ENCODE results near the gene TFEB.

Gene TFEB

DNA sequence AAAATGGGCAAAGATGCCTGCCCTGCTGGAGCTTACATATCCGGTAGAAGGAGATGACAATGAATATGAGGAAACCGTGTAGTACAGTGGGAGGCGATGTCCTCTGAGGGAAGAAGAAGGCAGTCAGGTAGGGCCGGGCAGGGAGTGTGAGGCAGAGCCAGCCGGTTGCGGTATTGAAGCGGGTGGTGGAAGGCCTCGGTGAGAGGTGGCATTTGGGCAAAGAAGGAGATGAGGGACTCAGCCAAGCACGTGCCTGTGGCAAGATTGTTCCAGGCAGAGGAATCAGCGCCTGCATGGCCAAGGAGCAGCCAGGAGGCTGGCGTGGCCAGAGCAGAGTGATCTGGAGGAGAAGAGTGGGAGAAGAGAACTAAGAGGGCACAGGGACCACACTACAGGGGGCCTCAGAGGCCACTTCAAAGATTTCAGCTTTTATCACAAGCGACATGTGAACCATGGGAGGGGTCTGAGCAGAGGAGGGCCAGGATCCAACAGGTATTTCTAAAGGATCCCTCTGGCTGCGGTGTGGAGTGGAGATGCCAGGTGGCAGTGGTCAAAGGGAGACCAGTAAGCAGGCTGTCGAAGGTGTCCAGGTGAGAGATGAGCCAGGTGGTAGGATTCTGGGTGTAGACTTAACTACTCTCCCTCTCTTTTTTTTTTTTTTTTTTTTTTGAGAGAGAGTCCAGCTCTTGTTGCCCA is 83.3 kb downstream of the TFEB start:
- no peak for DNase-seq (ENCODE audit: low read depth)

DNA sequence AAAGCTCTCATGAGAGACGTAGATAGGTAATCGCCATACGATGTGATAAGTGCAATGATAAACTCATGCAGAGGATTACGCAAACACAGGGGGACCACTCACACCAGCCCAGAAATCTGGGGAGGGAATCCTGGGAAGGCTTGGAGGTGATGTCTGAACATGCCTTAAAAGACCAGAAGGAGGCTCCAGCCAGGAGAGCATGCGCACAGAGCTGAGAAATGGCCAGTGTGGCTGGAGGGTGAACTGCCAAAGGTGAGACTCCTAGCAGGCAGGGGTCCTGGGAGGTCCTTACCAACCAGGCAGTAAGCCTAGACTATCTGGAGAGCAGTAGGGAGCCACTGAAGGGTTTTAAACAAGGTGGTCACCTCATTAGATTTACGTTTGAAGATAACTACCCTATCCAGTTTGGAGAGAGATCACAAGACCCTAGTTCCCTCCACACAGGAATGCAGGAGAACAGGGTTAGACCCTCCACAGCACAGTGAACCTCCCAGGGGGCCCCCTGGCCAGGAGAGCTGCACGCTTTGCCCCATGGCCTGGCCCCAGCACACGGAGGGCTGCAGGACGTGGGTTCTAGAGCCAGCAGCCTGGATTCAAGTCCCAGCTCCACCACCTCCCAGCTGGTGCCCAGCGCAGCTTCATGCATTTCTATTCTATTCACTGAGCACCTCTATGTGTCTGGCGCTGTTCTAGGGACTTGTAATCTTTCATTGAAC is 84.0 kb downstream of the TFEB start:
- DNase-seq (ENCODE audit: low read depth): no peak

DNA sequence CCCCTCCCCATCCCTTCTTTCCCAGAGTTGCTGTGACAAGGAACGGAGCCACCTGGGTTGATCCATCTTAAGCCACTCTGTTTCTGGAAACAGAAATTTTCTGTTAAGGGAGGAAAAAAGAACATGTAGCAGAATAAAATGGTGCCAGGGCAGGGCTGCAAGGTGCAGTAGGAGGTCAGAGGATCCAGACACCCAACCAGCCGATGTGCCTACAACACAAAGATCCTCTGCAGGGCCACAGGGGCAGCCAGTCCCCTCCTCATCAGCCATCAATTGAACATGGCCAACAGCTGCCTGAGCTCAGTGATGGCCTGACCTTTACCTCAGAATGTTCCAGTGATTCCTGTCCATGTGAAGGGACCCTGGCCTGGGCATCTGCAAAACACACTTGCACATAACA is 85.3 kb downstream of the TFEB start:
- DNase-seq (ENCODE audit: low read depth): no peak

DNA sequence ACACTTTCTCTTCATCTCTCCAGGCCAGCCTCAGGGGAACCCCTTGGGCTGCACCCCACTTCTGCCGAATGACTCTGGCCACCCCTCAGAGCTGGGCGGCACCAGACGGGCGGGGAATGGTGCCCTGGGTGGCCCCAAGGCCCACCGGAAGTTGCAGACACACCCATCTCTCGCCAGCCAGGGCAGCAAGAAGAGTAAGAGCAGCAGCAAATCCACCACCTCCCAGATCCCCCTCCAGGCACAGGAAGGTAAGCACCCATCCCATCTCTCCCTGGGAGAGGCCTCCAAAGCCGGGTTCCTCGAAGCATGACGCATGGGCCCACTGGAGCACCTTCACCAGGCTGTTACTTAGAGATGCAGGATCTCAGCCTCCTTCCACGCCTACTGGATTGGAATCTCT is 85.8 kb downstream of the TFEB start:
- no peak for DNase-seq (ENCODE audit: low read depth)

DNA sequence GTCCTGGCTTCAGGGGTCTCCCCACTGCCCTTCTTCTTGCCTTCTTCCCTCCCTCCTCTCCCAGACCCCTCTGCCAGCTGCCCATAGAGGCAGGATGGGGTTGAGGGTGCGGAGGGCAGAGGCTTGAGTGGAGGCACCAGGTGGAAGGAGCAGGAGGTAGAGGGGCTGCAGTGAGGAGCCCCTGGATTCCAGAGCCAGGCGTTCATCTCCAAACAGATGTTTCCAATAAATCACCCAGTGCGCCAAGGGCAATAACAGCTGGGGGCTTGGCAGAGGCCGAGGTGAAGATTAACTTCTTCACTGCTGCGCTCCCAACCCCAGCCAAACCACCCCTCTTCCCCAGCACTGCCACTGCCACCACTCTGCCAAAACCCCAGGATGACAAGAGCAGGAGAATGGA is 86.5 kb downstream of the TFEB start:
- DNase-seq (ENCODE audit: low read depth): no peak

DNA sequence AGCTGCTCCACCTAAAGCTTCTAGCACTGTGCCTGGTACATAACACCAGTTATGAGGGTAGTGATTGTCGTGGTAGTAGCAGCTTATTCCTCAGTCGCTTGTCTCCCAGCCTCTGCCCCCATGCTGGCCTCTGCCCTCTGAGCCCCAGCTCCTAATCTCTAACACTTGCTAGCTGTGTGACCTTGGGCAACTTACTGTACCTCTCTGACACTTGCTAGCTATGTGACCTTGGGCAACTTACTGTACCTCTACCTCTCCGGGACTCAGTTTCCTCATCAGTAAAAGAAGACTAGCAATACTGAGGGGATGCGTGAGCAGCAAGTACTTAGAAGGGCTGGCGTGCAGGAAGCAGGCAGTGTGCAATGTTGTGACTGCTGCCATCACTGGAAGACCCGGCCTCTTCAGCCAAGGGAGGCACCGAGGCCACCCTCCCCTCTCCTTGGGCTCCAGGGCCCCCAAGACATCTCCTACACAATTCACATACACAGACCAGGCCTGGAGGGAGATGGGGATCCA is 87.3 kb downstream of the TFEB start:
- DNase-seq (ENCODE audit: low read depth): no peak

DNA sequence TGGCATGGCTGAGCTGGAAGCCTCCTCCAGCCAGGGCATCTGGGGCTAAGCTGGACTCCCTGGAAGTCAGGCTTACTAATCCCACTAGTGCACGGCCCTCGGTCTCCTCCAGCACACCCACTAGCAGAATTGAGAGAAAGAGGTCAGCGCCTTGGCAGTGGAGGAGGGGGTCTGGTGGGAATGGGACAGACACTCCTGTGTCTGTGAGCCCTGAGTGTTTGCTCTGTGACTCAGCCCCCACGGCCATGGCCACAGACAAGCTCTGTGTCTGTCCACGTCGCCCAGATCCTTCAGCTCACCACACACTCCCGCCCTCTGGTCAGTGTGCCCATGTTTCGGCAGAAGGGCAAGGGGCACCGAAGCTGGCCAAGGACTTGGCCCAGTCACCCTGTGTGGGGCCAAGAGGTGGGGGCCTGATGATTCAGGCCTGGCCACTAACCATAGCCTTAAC is 88.3 kb downstream of the TFEB start:
- no peak for DNase-seq (ENCODE audit: low read depth)

DNA sequence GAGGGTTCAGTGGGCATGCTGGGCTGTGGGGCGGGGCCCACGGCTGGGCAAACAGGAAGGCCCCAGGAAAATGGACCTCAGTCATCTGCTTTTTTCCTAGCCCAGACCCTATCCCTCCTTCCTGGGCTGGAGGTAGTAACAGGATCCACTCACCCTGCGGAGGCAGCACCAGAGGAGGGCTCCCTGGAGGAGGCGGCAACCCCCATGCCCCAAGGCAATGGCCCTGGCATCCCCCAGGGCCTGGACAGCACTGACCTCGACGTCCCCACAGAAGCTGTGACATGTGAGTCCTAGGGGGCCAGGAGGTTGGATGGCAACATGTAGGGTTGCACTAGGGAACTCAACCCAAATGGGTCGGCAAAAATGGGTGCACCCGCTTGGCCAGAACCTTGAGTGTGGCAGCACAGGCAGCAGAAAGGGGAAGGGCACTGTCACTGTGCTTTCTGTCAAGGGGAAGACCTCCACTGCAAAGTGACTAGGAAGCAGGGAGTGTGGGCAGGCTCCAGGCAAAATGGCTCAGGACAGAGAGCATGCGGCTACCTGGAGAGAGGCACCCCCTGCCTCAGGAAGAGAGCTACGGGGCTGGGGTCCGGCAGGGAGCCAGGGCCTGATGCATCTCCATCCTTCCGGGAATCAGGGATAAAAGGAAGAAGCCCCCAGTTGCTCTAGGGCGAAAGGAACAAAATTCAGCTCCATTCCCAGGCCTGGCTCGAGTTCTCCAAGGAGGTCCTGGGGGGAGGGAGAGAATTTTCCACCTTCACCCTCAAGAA is 89.2 kb downstream of the TFEB start:
- DNase-seq (ENCODE audit: low read depth): no peak

DNA sequence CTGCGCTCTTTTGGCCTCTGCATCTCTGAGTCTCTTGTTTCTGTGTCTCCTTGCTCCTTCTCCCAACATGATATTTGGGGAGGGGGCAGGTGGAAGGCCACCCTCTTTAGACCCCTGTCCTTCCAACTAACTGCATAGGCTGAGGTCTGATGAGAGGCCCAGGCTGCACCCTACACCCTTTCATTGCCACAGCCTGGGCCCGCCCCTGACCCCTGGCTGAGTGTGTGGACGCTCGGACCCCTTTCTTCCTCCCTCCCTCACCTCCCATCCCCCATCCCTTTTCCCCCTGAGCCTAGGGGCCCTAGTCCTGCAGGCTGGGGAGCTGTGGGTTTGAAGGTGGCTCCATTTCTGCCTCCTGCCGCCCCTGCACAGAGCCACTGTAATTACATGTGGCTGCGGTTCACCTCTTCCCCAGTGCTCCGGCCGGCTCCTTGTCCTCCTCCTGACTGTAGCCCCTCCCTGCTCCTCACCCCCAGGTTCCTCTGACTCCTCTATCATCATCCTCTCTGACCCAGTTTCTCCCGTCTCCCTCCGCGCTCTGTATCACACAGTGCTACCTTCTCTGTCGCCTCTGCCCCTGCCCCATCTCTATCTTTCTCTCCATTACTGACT is 90.3 kb downstream of the TFEB start:
- no peak for DNase-seq (ENCODE audit: low read depth)

DNA sequence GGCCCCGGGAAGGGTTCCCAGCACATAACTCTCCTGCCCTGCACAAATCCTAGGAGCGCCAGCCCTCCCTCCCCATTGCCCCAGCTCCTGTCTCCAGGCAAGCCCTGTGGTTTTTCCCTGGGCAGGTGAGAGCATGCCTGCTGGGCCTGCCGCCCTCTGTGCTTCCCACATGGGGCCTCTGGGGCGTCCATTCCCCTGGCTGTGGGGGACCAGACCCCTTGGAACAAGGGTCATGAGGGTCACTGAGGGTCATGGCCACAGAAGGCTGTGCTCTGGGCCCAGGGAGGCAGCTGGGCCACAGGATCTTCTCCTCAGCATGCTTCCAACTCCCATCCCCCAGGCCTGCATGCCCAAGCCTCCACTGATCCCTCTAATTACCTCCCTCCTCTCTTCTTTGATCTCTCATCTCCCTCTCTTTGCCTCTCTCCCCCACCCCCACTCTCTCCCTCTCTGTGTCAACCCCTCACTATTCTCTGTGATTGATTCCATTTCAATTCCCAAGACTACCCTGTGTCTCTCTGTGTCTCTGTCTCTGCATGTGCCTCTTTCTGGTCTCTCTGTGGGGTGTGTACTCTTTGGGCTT is 91.0 kb downstream of the TFEB start:
- no peak for DNase-seq (ENCODE audit: low read depth)

DNA sequence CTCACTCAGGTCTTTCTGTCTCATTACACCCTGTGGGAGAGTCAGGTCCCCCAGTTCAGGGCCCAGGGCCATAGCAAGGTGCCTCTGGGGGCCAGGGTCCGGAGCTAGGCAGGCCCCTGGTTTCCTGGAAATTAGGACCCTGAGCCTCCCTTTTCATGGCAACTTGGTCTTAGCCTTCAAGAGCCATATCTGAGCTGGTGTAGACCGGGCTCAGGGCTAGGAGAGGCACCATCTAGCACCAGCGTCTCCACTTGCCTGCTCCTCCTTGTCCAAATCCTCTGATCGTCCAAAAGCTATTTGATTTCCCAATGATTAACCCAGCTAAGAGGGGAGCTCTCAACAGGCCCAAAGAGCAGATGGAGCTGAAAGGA is 91.5 kb downstream of the TFEB start:
- DNase-seq (ENCODE audit: low read depth): no peak

DNA sequence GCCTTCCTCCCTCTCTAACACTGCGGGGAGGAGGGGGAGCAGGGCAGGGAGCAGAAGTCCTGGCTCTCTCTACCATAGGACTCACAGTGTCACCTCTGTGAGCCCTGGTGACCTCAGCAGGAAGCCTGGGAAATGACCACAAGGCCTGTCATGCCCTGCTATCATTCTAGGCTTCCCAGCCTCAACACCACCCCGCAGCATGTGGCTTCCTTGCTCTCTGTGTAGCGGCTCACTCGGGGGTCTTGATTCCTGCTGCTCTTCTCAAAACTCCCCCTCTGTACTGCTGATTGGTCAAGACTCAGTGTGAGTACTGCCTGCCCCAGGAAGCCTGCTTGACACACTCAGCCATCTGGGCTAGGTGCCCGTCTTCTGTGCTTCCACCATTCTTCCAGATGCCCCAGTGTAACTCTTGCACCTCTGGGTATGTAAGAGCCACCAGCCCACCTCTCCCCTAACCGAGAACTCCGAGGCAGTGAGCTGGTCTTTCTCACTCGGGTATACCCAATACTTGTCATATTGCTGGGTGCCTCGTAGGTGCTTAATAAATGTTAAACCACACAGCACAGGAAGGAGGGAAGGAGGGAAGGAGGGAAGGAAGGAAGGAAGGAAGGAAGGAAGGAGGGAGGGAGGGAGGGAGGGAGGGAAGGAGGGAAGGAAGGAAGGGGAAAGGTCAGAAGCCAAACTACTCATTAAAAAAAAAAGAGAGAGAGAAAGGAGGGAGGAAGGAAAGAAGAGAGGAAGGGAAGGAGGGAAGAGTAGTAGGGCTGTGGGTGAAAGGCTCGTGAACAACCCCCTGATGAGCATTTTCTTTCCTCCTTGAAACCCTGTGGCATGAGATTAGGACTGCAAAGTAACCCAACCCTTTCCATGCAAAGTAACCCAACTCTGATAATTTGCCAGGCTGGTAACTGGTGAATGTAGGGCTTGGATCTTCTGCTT is 92.2 kb downstream of the TFEB start:
- no peak for DNase-seq (ENCODE audit: low read depth)

DNA sequence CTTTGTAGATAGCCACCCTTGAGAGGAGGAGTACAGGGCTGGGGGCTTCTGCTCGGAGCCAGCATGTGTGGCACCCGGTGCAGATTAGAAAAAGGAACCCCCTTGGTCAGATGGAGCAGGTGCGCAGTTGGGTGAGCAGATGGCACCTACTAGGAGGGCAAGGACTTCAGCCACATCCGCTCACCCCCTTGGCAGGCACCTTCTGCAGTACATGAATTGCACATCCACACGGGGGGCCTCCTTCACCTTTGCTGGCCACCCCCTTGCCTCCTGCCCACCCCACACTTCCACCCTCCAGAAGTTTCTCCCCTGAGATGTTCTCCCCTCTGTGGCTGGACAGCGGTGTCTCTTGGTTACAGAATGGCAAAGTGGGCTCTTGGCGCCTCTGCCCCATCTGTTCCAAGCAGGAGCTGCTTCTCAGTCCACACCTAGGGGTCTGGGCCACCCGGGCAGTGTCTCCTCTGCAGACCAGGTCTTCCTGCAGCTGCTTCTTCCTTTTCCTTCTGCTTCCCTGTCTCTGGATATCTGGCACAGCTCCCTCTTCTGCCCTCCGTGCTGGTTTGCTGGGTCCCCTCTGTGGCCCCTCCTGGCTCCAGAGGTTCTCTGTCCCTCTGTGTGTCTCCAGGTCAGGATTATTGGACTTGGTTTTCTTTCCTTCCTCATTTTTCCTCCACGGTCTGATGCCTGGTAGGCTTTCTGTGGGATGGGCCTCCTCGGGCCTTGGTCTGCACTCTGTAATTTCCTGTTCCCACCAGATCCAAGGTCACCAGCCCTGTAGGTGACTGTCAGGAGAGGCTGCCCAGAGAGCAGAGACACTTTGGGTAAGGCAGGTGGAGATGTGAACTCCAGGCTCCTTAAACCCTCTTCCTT is 93.1 kb downstream of the TFEB start:
- DNase-seq (ENCODE audit: low read depth): no peak

DNA sequence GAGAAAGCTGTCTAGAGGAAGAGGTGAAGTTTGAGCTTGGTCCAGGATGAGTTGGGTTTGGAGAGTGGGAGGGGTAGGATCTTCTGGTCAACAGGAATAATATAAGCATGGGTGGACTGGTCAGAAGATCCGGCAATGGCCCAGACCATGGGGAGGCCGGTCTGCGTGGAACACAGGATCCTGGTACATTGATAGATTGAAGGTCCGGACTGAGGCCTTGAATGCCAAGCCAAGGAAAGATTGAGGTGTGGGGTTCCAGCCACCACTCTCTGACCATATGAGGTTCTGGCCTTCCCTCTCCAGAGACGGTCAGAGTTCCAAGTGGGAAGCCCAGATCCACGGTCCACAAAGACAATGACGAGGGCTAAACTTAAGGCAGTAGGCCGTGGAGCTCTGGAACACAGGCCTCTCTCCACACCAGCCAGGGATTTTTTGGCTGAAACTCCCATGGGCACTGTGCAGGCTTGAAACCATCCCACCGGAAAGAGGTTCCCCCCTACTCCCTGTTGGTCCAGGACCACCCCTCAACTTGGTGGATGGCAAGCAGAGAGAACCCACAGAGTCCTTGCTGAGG is 94.0 kb downstream of the TFEB start:
- DNase-seq (ENCODE audit: low read depth): no peak

DNA sequence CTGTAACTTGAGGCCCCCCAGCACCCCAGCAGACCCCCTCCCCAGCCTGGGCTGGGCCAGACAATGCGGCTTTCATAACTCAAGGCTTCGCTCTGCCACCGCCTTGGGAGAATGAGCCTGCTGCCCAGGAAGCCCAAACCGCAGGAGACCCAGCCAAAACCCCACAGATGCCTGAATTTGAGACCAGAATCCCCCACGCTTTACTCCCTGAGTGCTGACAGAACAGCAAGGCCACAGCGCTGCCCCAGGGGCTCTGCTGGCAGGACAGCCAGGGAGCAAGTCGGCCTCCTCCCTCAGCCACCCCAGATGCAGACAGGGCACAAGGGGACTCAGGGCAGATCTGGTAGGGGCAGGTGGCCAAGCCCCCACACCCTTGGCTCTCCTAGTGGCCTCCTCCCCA is 95.0 kb downstream of the TFEB start:
- no peak for DNase-seq (ENCODE audit: low read depth)

DNA sequence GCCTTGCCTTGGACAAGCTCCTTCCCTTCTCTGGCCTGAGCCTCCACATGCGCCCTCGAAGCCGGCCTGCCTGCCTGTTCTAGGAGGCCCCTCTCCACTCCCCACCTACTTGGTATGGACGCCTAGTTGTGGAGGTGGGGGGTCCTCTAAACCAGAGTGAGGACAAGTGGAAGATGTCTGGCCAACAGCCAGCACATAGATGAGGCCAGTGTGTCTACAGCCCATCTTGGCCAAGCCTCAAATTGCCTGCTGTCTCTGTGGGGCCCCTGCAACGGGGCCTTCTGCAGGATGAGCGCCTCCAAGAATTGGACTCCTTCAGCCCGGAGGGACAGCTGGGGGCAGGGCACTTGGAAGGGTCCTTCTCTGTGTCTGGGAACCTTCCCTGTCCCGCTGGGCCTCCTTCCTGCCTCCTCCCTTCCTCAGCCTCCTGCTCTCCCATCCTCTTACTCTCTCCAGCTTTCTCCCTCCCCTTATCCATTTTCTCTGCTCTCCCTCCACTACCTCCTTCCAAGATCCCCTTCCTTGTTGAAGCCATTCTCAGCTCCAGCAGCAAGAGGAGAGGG is 95.5 kb downstream of the TFEB start:
- DNase-seq (ENCODE audit: low read depth): no peak

DNA sequence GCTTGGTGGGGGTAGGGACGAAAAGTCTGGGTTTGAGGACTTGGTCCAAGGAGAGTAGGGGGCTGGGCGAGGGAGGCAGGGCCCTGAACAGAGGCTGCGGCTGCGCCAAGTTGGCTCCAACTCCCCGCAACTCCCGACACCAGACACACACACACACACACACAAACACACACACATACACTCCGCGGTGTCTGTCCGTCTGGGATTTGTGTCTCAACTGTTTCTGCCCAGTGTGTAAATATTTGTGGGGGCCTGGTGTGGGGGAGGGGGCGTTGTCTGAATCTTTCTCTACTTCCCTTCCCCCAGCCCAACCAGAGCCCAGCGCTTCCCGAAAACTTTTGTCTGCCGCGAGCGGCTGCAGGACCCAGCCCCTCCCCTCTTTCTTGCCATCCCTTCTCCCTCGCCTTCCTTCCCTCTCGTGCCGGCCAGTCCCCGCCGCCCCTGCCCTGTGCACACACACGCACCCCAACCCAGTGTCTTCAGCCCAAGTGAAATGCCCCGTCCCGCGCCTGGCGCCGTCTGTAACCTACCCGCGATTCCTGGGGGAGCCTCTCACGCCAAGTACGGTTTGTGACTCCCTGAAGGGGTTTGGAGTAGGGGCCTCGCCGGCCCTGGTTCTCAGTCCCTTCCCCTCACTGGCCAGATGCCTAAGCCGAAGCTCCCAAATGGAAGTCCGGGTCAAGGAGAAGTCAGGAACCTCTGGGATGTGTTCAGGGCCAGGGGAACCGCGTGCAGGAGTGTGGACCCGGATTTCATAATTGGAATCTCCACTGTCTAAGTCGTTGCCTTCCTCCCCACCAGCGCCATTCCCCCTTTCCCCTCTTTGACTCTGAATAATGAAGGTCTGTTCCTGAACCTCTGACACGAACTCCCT is 96.2 kb downstream of the TFEB start:
- no peak for DNase-seq (ENCODE audit: low read depth)
